Ovary (tissue), 9 donors: ENCODE data around the gene ITGAL. TPM values are rescaled to one million over a fixed set of nuclear protein-coding genes. Genes with fewer than 3 reads are reported as not detected.

Experiments
- DNase-seq, 5 donors: peaks; one replicate each; pipeline ENCODE4 v3.0.0-alpha.2; 2019 to 2020
- H3K27ac ChIP-seq, 2 donors: fragments of 200-600 bp; one replicate each; pipeline versions ENCODE4 v1.5.1 to v1.8.0; 2019 to 2022
- H3K27me3 ChIP-seq: fragments of 200-600 bp; one replicate; pipeline ENCODE4 v1.8.0; 2022
- H3K36me3 ChIP-seq: fragments of 200-600 bp; sonication (generic); one replicate; pipeline ENCODE4 v1.5.1; 2019
- H3K4me1 ChIP-seq: one replicate; pipeline ENCODE4 v1.8.1; 2013; ENCODE audit warnings: mild to moderate bottlenecking, moderate library complexity; ENCODE audit not compliant: insufficient read depth
- H3K4me3 ChIP-seq: fragments of 200-600 bp; sonication (generic); one replicate; pipeline ENCODE4 v1.5.1; 2017
- H3K9me3 ChIP-seq, 2 donors: fragments of 200-600 bp in 1 of 2; sonication (generic) in 1 of 2; one replicate each; pipeline versions ENCODE4 v1.5.1 to v1.8.1; 2013 to 2019; ENCODE audit warnings: mild to moderate bottlenecking in 1 of 2, moderate library complexity in 1 of 2
- EP300 ChIP-seq: sonication (generic); formaldehyde crosslinking; IDR thresholded peaks from one replicate; pipeline ENCODE4 v1.6.1; 2017; ENCODE audit warnings: antibody characterized with exemption
- POLR2A ChIP-seq: fragments of 450-650 bp; IDR thresholded peaks from one replicate; pipeline ENCODE4 v1.6.1; 2017; ENCODE audit warnings: antibody characterized with exemption, mild to moderate bottlenecking, moderate library complexity
- WGBS, 3 donors: extraction: QIAGEN DNeasy Blood & Tissue Kit in 1 of 3; methylation state at CpG; one replicate each; pipeline versions ENCODE4 v1.1.5 to v1.1.7; 2013 to 2017; 5-methylcytosine and 5-hydroxymethylcytosine counted together
- intact Hi-C, 4 donors: fragments of 100-400 bp; cut with DNase I; formaldehyde crosslinking; loops; one replicate each; pipeline versions ENCODE4 v1.11.0 to v1.15.1; 2022 to 2023
- polyA plus RNA-seq, 2 donors: library from polyadenylated mRNA; stranded (reverse); fragments of 200-250 nt in 1 of 2; fragments of 350-450 nt in 1 of 2; fragmentation: Illumina TruSeq in 1 of 2; extraction: RNeasy Lipid Tissue Mini Kit (QIAGEN cat#74804) in 1 of 2; gene quantifications; one replicate each; pipeline ENCODE4 v1.2.3, GENCODE V29; 2013 to 2014
- total RNA-seq, 7 donors: library from RNA; depleted of rRNA in 2 of 7; stranded (reverse); fragments of >200 nt in 2 of 7; fragmentation: NEBNext Ultra II Directional in 3 of 7; extraction: Animal tissue kit (Norgen Biotek cat#: 25700) in 3 of 7; gene quantifications; one replicate each; pipeline versions ENCODE4 v1.1.0 to v1.2.4, GENCODE V29; 2016 to 2023
- TF ChIP-seq, protein P1 (sequence below), 3 donors: fragments of 450-650 bp in 2 of 3; fragments of 200-600 bp in 1 of 3; IDR thresholded peaks; one replicate each; pipeline versions ENCODE4 v1.5.1 to v1.8.0; 2016 to 2022; ENCODE audit warnings: antibody characterized with exemption in 3 of 3, mild to moderate bottlenecking in 1 of 3
- donor health status: DM: no; HTN: no; CAD: no; lungs with moderate emphysema.
- donor health status: DM: no; HTN: no; CAD: no.
- donor health status: Bipolar disorder and iron deficiency.
- donor health status: DM: yes; HTN: yes; CAD: no.
- donor health status: DM: no; HTN: no; CAD: no.
- donor health status: DM: yes; HTN: yes; CAD: no.

ITGAL gene
- total and polyA plus RNA-seq, 9 donors: 0.90 to 13.1 (median 2.0) TPM

DNA sequence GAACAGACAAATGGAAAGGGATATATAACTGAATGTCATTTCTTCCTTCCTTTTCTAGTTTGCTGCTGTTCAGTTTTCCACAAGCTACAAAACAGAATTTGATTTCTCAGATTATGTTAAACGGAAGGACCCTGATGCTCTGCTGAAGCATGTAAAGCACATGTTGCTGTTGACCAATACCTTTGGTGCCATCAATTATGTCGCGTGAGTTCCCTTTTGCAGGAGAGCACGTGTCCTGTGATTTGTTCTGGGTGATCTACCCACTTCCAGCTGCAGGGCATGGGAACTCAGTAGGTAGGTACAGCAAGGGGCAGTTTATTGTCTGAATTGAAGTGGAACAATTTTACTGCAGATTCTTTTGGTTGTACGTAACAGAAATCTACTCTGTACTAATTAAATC is 8.8 kb downstream of the ITGAL start:
- H3K36me3 ChIP-seq: no peaks in the 10 kb centered on the region
- 53 to 67% (median 55%) methylated on average over 5 of the region's 5 CpGs for WGBS, 3 donors
- H3K9me3 ChIP-seq: no peaks in the 10 kb centered on the region
- no peaks in the 10 kb centered on the region for H3K4me1 ChIP-seq
- no peak overlapping the region for H3K4me3 ChIP-seq
- no peaks in the 10 kb centered on the region for H3K27me3 ChIP-seq
- TF ChIP-seq, protein P1, sequence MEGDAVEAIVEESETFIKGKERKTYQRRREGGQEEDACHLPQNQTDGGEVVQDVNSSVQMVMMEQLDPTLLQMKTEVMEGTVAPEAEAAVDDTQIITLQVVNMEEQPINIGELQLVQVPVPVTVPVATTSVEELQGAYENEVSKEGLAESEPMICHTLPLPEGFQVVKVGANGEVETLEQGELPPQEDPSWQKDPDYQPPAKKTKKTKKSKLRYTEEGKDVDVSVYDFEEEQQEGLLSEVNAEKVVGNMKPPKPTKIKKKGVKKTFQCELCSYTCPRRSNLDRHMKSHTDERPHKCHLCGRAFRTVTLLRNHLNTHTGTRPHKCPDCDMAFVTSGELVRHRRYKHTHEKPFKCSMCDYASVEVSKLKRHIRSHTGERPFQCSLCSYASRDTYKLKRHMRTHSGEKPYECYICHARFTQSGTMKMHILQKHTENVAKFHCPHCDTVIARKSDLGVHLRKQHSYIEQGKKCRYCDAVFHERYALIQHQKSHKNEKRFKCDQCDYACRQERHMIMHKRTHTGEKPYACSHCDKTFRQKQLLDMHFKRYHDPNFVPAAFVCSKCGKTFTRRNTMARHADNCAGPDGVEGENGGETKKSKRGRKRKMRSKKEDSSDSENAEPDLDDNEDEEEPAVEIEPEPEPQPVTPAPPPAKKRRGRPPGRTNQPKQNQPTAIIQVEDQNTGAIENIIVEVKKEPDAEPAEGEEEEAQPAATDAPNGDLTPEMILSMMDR (IDR thresholded peaks at IDR 0.05): no peak
- TF ChIP-seq POLR2A (no peak), EP300 (no peak)
- DNase-seq: no peak
- intact Hi-C loops: no loop called here
- no peak overlapping the region for H3K27ac ChIP-seq

DNA sequence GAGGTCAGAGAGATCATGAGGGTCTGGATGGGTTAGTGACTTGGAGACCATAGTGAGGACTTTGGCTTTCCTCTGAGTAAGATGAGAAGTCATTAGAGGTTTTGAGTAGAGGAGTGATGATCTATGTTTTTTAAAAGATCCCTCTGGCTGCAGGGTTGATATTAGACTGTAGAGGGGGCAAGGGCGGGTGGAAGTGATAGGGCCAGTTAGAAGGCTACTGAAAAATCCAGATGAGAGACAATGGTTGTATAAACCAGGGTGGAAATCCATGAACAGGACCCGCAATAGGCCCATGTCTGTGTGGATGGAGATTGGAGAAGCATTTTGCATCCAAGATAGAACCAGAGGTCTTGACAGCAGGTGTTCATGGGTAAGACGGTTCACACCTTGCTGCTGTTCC is 9.8 kb downstream of the ITGAL start:
- Histone ChIP-seq H3K4me3 (no peak overlapping the region), H3K27me3 (no peaks in the 10 kb centered on the region), H3K9me3 (no peaks in the 10 kb centered on the region), H3K4me1 (no peaks in the 10 kb centered on the region), H3K27ac (no peak overlapping the region), H3K36me3 (no peaks in the 10 kb centered on the region)
- DNase-seq: no peak
- TF ChIP-seq EP300: no peak
- TF ChIP-seq, protein P1 (IDR thresholded peaks at IDR 0.05): no peak
- TF ChIP-seq POLR2A: no peak
- 82 to 85% (median 82%) methylated on average over 3 of the region's 3 CpGs for WGBS, 3 donors
- intact Hi-C loops: no loop called here

DNA sequence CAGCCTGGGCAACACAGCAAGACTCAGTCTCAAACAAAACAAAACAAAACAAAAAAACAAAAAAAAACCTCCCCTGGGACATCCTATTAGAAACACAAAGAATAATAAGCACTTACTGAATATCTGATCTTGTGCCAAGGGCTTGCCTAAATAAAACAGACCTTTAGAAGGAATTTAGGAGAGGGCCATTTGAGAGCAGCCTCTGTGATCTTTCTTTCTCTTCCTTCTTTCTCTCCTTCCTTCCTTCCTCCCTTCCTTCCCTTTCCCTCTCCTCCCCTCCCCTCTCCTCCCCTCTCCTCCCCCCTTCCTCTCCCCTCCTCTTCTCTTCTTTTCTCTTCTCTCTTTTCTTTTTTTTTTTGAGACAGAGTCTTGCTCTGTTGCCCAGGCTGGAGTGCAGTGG is 12.3 kb downstream of the ITGAL start:
- TF ChIP-seq, protein P1 (IDR thresholded peaks at IDR 0.05): no peak
- TF ChIP-seq POLR2A (no peak), EP300 (no peak)
- no peak for DNase-seq
- H3K4me3 ChIP-seq: no peak overlapping the region
- intact Hi-C loops: no loop called here
- no peaks in the 10 kb centered on the region for H3K9me3 ChIP-seq
- H3K27ac ChIP-seq: no peak overlapping the region
- H3K36me3 ChIP-seq: no peaks in the 10 kb centered on the region
- H3K27me3 ChIP-seq: no peaks in the 10 kb centered on the region
- H3K4me1 ChIP-seq: no peaks in the 10 kb centered on the region

- H3K27me3 ChIP-seq: no peaks in the 10 kb centered on the region
- H3K4me3 ChIP-seq: no peak overlapping the region
- no peak overlapping the region for H3K27ac ChIP-seq
- no peaks in the 10 kb centered on the region for H3K4me1 ChIP-seq
- TF ChIP-seq EP300 (no peak), POLR2A (no peak)
- TF ChIP-seq, protein P1 (IDR thresholded peaks at IDR 0.05): no peak
- no peaks in the 10 kb centered on the region for H3K9me3 ChIP-seq
- no peak for DNase-seq
- no peaks in the 10 kb centered on the region for H3K36me3 ChIP-seq
- intact Hi-C loops: no loop called here
- WGBS, 3 donors: 77 to 88% (median 82%) methylated on average over 7 of the region's 7 CpGs
Measured at GRCh38 chr16:30485818-30486436, 13.4 kb downstream of the ITGAL start.
